Neural cell (in vitro differentiated cells): ENCODE measurements around the gene DLG2. TPM values are rescaled to one million over a fixed set of nuclear protein-coding genes. Genes with fewer than 3 reads are reported as not detected.

Experiments used
- H2AFZ ChIP-seq: fragments of 200-600, 300-800 bp; sonication (generic), shearing (Covaris generic); 2 replicates; pipeline ENCODE4 v1.6.0; 2014; ENCODE audit warnings: low read depth, mild to moderate bottlenecking, antibody characterized with exemption, low read length, moderate library complexity
- H3F3A ChIP-seq: fragments of 200-600 bp; shearing (Covaris generic); 2 replicates; pipeline ENCODE4 v1.6.1; 2016; ENCODE audit warnings: mild to moderate bottlenecking, moderate library complexity, mixed read lengths, antibody characterized with exemption, low read length; ENCODE audit not compliant: insufficient read depth, poor library complexity, severe bottlenecking
- H3K27ac ChIP-seq: fragments of 200-600, 300-800 bp; sonication (generic), shearing (Covaris generic); 2 replicates; pipeline ENCODE4 v1.5.1; 2014; ENCODE audit warnings: mild to moderate bottlenecking, low read length, moderate library complexity
- H3K27me3 ChIP-seq: fragments of 300-800, 200-600 bp; sonication (generic), shearing (Covaris generic); 2 replicates; pipeline ENCODE4 v1.6.0; 2014; ENCODE audit warnings: mild to moderate bottlenecking, low read depth, low read length, moderate library complexity; ENCODE audit not compliant: insufficient read depth
- H3K36me3 ChIP-seq: fragments of 300-800, 200-600 bp; sonication (generic), shearing (Covaris generic); 2 replicates; pipeline ENCODE4 v1.5.1; 2014; ENCODE audit warnings: mild to moderate bottlenecking, antibody characterized with exemption, low read length, moderate library complexity; ENCODE audit not compliant: insufficient read depth
- H3K4me2 ChIP-seq: fragments of 300-800, 200-600 bp; sonication (generic), shearing (Covaris generic); 2 replicates; pipeline ENCODE4 v1.6.0; 2014; ENCODE audit warnings: mild to moderate bottlenecking, low read length
- H3K4me3 ChIP-seq: fragments of 300-800, 200-600 bp; sonication (generic), shearing (Covaris generic); 2 replicates; pipeline ENCODE4 v1.5.1; 2014; ENCODE audit warnings: mild to moderate bottlenecking, low read length, moderate library complexity
- H3K79me2 ChIP-seq: fragments of 200-600 bp; shearing (Covaris generic); replicated peaks from 2 replicates; pipeline ENCODE4 v1.6.0; 2014; ENCODE audit warnings: mild to moderate bottlenecking, low read length, moderate library complexity; ENCODE audit not compliant: insufficient read depth
- H3K9ac ChIP-seq: fragments of 300-800, 200-600 bp; sonication (generic), shearing (Covaris generic); 2 replicates; pipeline ENCODE4 v1.6.1; 2016; ENCODE audit warnings: mild to moderate bottlenecking, low read length, mixed read lengths
- H3K9me2 ChIP-seq: fragments of 200-600 bp; shearing (Covaris generic); 2 replicates; pipeline ENCODE4 v1.6.1; 2016; ENCODE audit warnings: mild to moderate bottlenecking, low read length, mixed read lengths; ENCODE audit not compliant: insufficient read depth
- H3K9me3 ChIP-seq: fragments of 200-600, 300-800 bp; sonication (generic), shearing (Covaris generic); 2 replicates; pipeline ENCODE4 v1.6.1; 2016; ENCODE audit warnings: mild to moderate bottlenecking, mixed run types, low read length, moderate library complexity, mixed read lengths
- H4K20me1 ChIP-seq: fragments of 200-600 bp; shearing (Covaris generic); 2 replicates; pipeline ENCODE4 v1.6.1; 2016; ENCODE audit warnings: mild to moderate bottlenecking, mixed run types; ENCODE audit not compliant: insufficient read depth
- CTCF ChIP-seq: fragments of 450-650 bp; IDR thresholded peaks from 2 replicates; pipeline ENCODE4 v1.5.1; 2014; ENCODE audit warnings: antibody characterized with exemption, mild to moderate bottlenecking, moderate library complexity; ENCODE audit not compliant: poor library complexity, severe bottlenecking
- EP300 ChIP-seq: fragments of 450-650 bp; conservative IDR thresholded peaks from 2 replicates; pipeline ENCODE4 v1.6.1; 2014; ENCODE audit warnings: antibody characterized with exemption, mild to moderate bottlenecking, moderate library complexity; ENCODE audit not compliant: poor library complexity, severe bottlenecking
- EZH2 ChIP-seq: fragments of 200-600, 300-800 bp; shearing (Covaris generic), sonication (generic); IDR thresholded peaks from 2 replicates; pipeline ENCODE4 v1.6.1; 2014; ENCODE audit warnings: antibody characterized with exemption, low read length, borderline replicate concordance, mild to moderate bottlenecking; ENCODE audit not compliant: insufficient read depth, poor library complexity, severe bottlenecking
- MXI1 ChIP-seq: fragments of 450-650 bp; conservative IDR thresholded peaks from 2 replicates; pipeline ENCODE4 v1.6.1; 2014; ENCODE audit warnings: antibody characterized with exemption, mild to moderate bottlenecking; ENCODE audit not compliant: poor library complexity, severe bottlenecking
- POLR2AphosphoS5 ChIP-seq: IDR thresholded peaks from 2 replicates; pipeline ENCODE4 v1.6.1; 2012
- RAD21 ChIP-seq: fragments of 450-650 bp; conservative IDR thresholded peaks from 2 replicates; pipeline ENCODE4 v1.6.1; 2014; ENCODE audit warnings: antibody characterized with exemption, mild to moderate bottlenecking, moderate library complexity
- SMC3 ChIP-seq: fragments of 450-650 bp; conservative IDR thresholded peaks from 2 replicates; pipeline ENCODE4 v1.6.1; 2014; ENCODE audit warnings: antibody characterized with exemption, mild to moderate bottlenecking, moderate library complexity; ENCODE audit not compliant: poor library complexity
- TAF1 ChIP-seq: IDR thresholded peaks from 2 replicates; pipeline ENCODE4 v1.6.1; 2012; ENCODE audit warnings: low read depth
- polyA plus RNA-seq: library from polyadenylated mRNA; depleted of rRNA; stranded (reverse); fragments of >200 nt; gene quantifications from 2 replicates; pipeline ENCODE4 v1.2.3, GENCODE V29; 2014
- TF ChIP-seq, protein P1 (sequence below): IDR thresholded peaks from 2 replicates; pipeline ENCODE4 v1.6.1; 2012; ENCODE audit warnings: borderline replicate concordance

The DLG2 gene
- polyA plus RNA-seq, 1 donor from 2014 or later = 179 TPM

DNA sequence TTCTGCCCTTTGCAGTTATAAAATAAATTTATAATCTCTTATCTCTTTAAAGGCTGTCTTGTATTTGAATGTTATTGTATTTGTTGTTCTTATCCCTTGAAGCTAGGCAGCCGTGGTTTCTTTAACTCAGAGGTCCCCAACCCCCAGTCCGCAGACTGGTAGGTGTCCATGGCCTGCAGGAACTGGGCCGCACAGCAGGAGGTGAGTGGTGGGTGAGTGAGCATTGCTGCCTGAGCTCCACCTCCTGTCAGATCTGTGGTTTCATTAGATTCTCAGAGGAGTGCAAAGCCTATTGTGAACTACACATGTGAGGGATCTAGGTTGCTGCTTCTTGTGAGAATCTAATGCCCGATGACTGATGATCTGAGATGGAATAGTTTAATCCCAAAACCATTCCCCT lies 1961.0 kb downstream of the DLG2 start:
- Histone ChIP-seq H3K9ac (peak overlapping the region; percentile 25), H3K4me3 (peak overlapping the region; percentile 34), H3K9me2 (no peaks in the 10 kb centered on the region), H4K20me1 (no peaks in the 10 kb centered on the region), H3K27ac (peak overlapping the region; percentile 79), H3K36me3 (no peaks in the 10 kb centered on the region), H3K9me3 (no peaks in the 10 kb centered on the region), H3K4me2 (no peak overlapping the region), H3F3A (no peaks in the 10 kb centered on the region), H3K27me3 (no peaks in the 10 kb centered on the region), H3K79me2 (peaks cover 86% of the 10 kb centered on the region), H2AFZ (no peak overlapping the region)
- TF ChIP-seq TAF1 (no peak), RAD21 (no peak), SMC3 (no peak), MXI1 (no peak), EP300 (no peak), CTCF (no peak), EZH2 (no peak), POLR2AphosphoS5 (no peak)
- TF ChIP-seq, protein P1, sequence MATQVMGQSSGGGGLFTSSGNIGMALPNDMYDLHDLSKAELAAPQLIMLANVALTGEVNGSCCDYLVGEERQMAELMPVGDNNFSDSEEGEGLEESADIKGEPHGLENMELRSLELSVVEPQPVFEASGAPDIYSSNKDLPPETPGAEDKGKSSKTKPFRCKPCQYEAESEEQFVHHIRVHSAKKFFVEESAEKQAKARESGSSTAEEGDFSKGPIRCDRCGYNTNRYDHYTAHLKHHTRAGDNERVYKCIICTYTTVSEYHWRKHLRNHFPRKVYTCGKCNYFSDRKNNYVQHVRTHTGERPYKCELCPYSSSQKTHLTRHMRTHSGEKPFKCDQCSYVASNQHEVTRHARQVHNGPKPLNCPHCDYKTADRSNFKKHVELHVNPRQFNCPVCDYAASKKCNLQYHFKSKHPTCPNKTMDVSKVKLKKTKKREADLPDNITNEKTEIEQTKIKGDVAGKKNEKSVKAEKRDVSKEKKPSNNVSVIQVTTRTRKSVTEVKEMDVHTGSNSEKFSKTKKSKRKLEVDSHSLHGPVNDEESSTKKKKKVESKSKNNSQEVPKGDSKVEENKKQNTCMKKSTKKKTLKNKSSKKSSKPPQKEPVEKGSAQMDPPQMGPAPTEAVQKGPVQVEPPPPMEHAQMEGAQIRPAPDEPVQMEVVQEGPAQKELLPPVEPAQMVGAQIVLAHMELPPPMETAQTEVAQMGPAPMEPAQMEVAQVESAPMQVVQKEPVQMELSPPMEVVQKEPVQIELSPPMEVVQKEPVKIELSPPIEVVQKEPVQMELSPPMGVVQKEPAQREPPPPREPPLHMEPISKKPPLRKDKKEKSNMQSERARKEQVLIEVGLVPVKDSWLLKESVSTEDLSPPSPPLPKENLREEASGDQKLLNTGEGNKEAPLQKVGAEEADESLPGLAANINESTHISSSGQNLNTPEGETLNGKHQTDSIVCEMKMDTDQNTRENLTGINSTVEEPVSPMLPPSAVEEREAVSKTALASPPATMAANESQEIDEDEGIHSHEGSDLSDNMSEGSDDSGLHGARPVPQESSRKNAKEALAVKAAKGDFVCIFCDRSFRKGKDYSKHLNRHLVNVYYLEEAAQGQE = no peak

GRCh38 chr11:83663988-83664387 lies 1963.2 kb downstream of the DLG2 start:
- H3K9me2 ChIP-seq = no peaks in the 10 kb centered on the region
- H3F3A ChIP-seq = no peaks in the 10 kb centered on the region
- no peak overlapping the region for H3K9ac ChIP-seq
- H3K27ac ChIP-seq = peak overlapping the region; percentile 60
- no peak for TF ChIP-seq MXI1
- TF ChIP-seq EZH2 = no peak
- TF ChIP-seq RAD21 = no peak
- TF ChIP-seq EP300 = no peak
- TF ChIP-seq CTCF = no peak
- TF ChIP-seq, protein P1 = no peak
- no peak for TF ChIP-seq SMC3
- TF ChIP-seq POLR2AphosphoS5 = no peak
- TF ChIP-seq TAF1 = no peak
- H3K4me3 ChIP-seq = no peak overlapping the region
- no peaks in the 10 kb centered on the region for H3K9me3 ChIP-seq
- no peaks in the 10 kb centered on the region for H3K27me3 ChIP-seq
- no peak overlapping the region for H2AFZ ChIP-seq
- H4K20me1 ChIP-seq = no peaks in the 10 kb centered on the region
- no peak overlapping the region for H3K4me2 ChIP-seq
- peaks cover 84% of the 10 kb centered on the region for H3K79me2 ChIP-seq
- H3K36me3 ChIP-seq = no peaks in the 10 kb centered on the region
